ENCODE results near the gene JOSD1.

JOSD1 gene

GRCh38 chr22:38685761-38686160, 15.0 kb downstream of the JOSD1 start:
- no peak overlapping the region for H2AFZ ChIP-seq (ENCODE audit: low read length)
- no peak for DNase-seq
- H3K4me2 ChIP-seq (ENCODE audit: low read depth, low read length): no peak overlapping the region
- H3K27ac ChIP-seq (ENCODE audit: low read length): no peak overlapping the region
- H3K79me2 ChIP-seq (ENCODE audit: low read length): peaks cover 27% of the 10 kb centered on the region
- peaks cover 3% of the 10 kb centered on the region; the same call in 1 of the 2 replicates for H3F3A ChIP-seq (ENCODE audit: insufficient read depth, low read length)
- H4K20me1 ChIP-seq (ENCODE audit: insufficient read depth, low read length): no peaks in the 10 kb centered on the region
- no peak overlapping the region for H3K9ac ChIP-seq (ENCODE audit: low read length)
- no peaks in the 10 kb centered on the region for H3K9me3 ChIP-seq (replicated peaks; ENCODE audit: insufficient read depth, low read length)
- H3K9me2 ChIP-seq (replicated peaks; ENCODE audit: insufficient read depth, low read length): no peaks in the 10 kb centered on the region
- H3K27me3 ChIP-seq (replicated peaks; ENCODE audit: insufficient read depth, low read length): no peaks in the 10 kb centered on the region
- peaks cover 6% of the 10 kb centered on the region; the same call in 1 of the 2 replicates for H3K4me1 ChIP-seq (ENCODE audit: low read length)
- H3K36me3 ChIP-seq (replicated peaks; ENCODE audit: insufficient read depth, low read length): peaks cover 8% of the 10 kb centered on the region; the same call in 1 of the 2 replicates
- H3K4me3 ChIP-seq (ENCODE audit: low read length): no peak overlapping the region
- TF ChIP-seq CTCF (IDR thresholded peaks at IDR 0.05; ENCODE audit: low read length) (no peak), EZH2 (optimal IDR thresholded peaks at IDR 0.05; ENCODE audit: low read depth, low read length) (no peak), EZH2phosphoT487 (IDR thresholded peaks at IDR 0.05; ENCODE audit: low read length) (no peak)

GRCh38 chr22:38684895-38685294, 15.8 kb downstream of the JOSD1 start:
- Histone ChIP-seq H3F3A (ENCODE audit: insufficient read depth, low read length) (peaks cover under 1% of the 10 kb centered on the region; the same call in 1 of the 2 replicates), H3K4me3 (ENCODE audit: low read length) (no peak overlapping the region), H3K9ac (ENCODE audit: low read length) (no peak overlapping the region), H3K4me1 (ENCODE audit: low read length) (peaks cover 6% of the 10 kb centered on the region; the same call in 1 of the 2 replicates), H3K27me3 (replicated peaks; ENCODE audit: insufficient read depth, low read length) (no peaks in the 10 kb centered on the region), H3K9me2 (replicated peaks; ENCODE audit: insufficient read depth, low read length) (no peaks in the 10 kb centered on the region), H3K27ac (ENCODE audit: low read length) (no peak overlapping the region), H3K9me3 (replicated peaks; ENCODE audit: insufficient read depth, low read length) (no peaks in the 10 kb centered on the region), H2AFZ (ENCODE audit: low read length) (no peak overlapping the region), H3K79me2 (ENCODE audit: low read length) (peaks cover 27% of the 10 kb centered on the region), H4K20me1 (ENCODE audit: insufficient read depth, low read length) (no peaks in the 10 kb centered on the region), H3K36me3 (replicated peaks; ENCODE audit: insufficient read depth, low read length) (peaks cover 8% of the 10 kb centered on the region; the same call in 1 of the 2 replicates), H3K4me2 (ENCODE audit: low read depth, low read length) (no peak overlapping the region)
- no peak for DNase-seq
- no peak for TF ChIP-seq EZH2phosphoT487 (IDR thresholded peaks at IDR 0.05; ENCODE audit: low read length)
- no peak for TF ChIP-seq CTCF (IDR thresholded peaks at IDR 0.05; ENCODE audit: low read length)
- no peak for TF ChIP-seq EZH2 (optimal IDR thresholded peaks at IDR 0.05; ENCODE audit: low read depth, low read length)

- TF ChIP-seq EZH2 (optimal IDR thresholded peaks at IDR 0.05; ENCODE audit: low read depth, low read length): no peak
- TF ChIP-seq CTCF (IDR thresholded peaks at IDR 0.05; ENCODE audit: low read length): peak; percentile 81
- peaks cover 27% of the 10 kb centered on the region for H3K79me2 ChIP-seq (ENCODE audit: low read length)
- no peaks in the 10 kb centered on the region for H3K9me3 ChIP-seq (replicated peaks; ENCODE audit: insufficient read depth, low read length)
- H3K9ac ChIP-seq (ENCODE audit: low read length): peak within 1 kb of the TSS; percentile 89
- peaks cover 8% of the 10 kb centered on the region; the same call in 1 of the 2 replicates for H3K36me3 ChIP-seq (replicated peaks; ENCODE audit: insufficient read depth, low read length)
- peak within 1 kb of the TSS; percentile 99 for H3K4me3 ChIP-seq (ENCODE audit: low read length)
- peak within 1 kb of the TSS; percentile 84 for H2AFZ ChIP-seq (ENCODE audit: low read length)
- no peaks in the 10 kb centered on the region; the same call in 1 of the 2 replicates for H3F3A ChIP-seq (ENCODE audit: insufficient read depth, low read length)
- H3K9me2 ChIP-seq (replicated peaks; ENCODE audit: insufficient read depth, low read length): no peaks in the 10 kb centered on the region
- H3K27ac ChIP-seq (ENCODE audit: low read length): peak within 1 kb of the TSS; percentile 50; the same call in 1 of the 2 replicates
- H3K4me1 ChIP-seq (ENCODE audit: low read length): peaks cover 6% of the 10 kb centered on the region; the same call in 1 of the 2 replicates
- no peaks in the 10 kb centered on the region for H3K27me3 ChIP-seq (replicated peaks; ENCODE audit: insufficient read depth, low read length)
- H4K20me1 ChIP-seq (ENCODE audit: insufficient read depth, low read length): no peaks in the 10 kb centered on the region
- peak; percentile 91 for DNase-seq
- H3K4me2 ChIP-seq (ENCODE audit: low read depth, low read length): peak within 1 kb of the TSS; percentile 84
These were observed 19.0 kb downstream of the JOSD1 start, which contains the start of gene TOMM22 for GRCh38 chr22:38681582-38682335. Gene TOMM22 (plus strand): TSS chr22:38681957. CDS start chr22:38681979, 22 bp downstream.

All from MM.1S (cell line).